IMR-90 (cell line): ENCODE measurements around the gene SCN11A.

Experiments
- BHLHE40 ChIP-seq: fragments of 150-350 bp; IDR thresholded peaks from 2 replicates; pipeline ENCODE4 v1.6.1; 2016; ENCODE audit warnings: mild to moderate bottlenecking, low read depth, low read length
- CEBPB ChIP-seq: IDR thresholded peaks from 2 replicates; pipeline ENCODE4 v1.6.1; 2012; ENCODE audit warnings: low read depth, low read length, improper control_type of control experiment
- CHD1 ChIP-seq: IDR thresholded peaks from 2 replicates; pipeline ENCODE4 v1.6.1; 2012; ENCODE audit warnings: low read depth, low read length, improper control_type of control experiment
- FOS ChIP-seq: fragments of 150-350 bp; IDR thresholded peaks from 2 replicates; pipeline ENCODE4 v1.6.1; 2016; ENCODE audit warnings: low read depth, low read length
- MAFK ChIP-seq: IDR thresholded peaks from 2 replicates; pipeline ENCODE4 v1.6.1; 2012; ENCODE audit warnings: low read depth, low read length, improper control_type of control experiment
- MAZ ChIP-seq: IDR thresholded peaks from 2 replicates; pipeline ENCODE4 v1.6.1; 2012; ENCODE audit warnings: low read depth, mild to moderate bottlenecking, low read length, improper control_type of control experiment, moderate library complexity, borderline replicate concordance
- MXI1 ChIP-seq: IDR thresholded peaks from 2 replicates; pipeline ENCODE4 v1.6.1; 2012; ENCODE audit warnings: low read depth, mild to moderate bottlenecking, low read length, moderate library complexity, borderline replicate concordance
- POLR2A ChIP-seq: IDR thresholded peaks from 2 replicates; pipeline ENCODE4 v1.6.1; 2012; ENCODE audit warnings: mild to moderate bottlenecking, low read depth, low read length
- RAD21 ChIP-seq: IDR thresholded peaks from 2 replicates; pipeline ENCODE4 v1.6.1; 2012; ENCODE audit warnings: low read length, improper control_type of control experiment
- RCOR1 ChIP-seq: IDR thresholded peaks from 2 replicates; pipeline ENCODE4 v1.6.1; 2012; ENCODE audit warnings: mild to moderate bottlenecking, low read length, improper control_type of control experiment; ENCODE audit not compliant: insufficient replicate concordance
- RFX5 ChIP-seq: IDR thresholded peaks from 2 replicates; pipeline ENCODE4 v1.8.0; 2012; ENCODE audit warnings: low read depth, mild to moderate bottlenecking, low read length, moderate library complexity
- USF2 ChIP-seq: fragments of 150-350 bp; IDR thresholded peaks from 2 replicates; pipeline ENCODE4 v1.6.1; 2017; ENCODE audit warnings: mild to moderate bottlenecking, antibody characterized with exemption, low read length, low read depth
- TF ChIP-seq, protein P1 (sequence below): conservative IDR thresholded peaks from 2 replicates; pipeline ENCODE4 v1.5.1; 2012; ENCODE audit warnings: mild to moderate bottlenecking, low read depth, low read length, improper control_type of control experiment

DNA sequence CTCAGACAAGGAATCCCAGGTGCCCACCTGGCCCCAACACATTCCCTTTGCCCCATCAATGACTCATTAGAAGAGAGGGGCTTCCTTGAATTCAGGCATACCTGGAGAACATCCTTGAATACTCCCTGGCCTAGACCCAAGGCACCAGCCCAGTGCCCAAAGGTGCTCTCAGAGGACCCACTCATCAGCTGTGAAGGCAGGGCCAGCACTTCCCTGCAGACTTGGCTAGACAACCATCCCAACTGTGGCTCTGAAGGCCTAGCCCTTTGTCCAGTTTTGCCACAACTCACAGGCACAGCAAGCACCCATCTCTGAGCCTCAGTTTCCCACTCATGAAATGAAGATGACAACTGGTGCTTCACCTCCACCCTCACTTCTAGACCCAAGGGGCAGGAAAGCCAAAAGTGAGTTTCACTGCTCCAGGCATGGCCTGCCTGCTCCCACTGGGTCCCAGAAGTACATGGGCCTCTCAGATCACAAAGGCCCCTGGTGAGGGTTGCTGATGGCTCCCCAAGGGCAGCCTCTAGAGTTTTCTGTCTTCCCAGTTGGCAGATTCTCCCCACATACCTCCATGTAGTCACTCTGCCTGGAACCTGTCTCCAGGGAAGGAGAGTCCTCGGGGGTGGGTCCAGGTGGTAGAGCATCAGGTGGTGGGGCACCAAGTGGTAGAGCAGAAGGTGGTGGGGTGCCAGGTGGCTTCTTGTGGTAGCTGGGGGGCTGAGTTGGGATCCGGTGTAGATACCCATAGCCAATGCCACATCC, 48.2 kb upstream of the SCN11A start:
- TF ChIP-seq USF2, result no peak
- TF ChIP-seq, protein P1, sequence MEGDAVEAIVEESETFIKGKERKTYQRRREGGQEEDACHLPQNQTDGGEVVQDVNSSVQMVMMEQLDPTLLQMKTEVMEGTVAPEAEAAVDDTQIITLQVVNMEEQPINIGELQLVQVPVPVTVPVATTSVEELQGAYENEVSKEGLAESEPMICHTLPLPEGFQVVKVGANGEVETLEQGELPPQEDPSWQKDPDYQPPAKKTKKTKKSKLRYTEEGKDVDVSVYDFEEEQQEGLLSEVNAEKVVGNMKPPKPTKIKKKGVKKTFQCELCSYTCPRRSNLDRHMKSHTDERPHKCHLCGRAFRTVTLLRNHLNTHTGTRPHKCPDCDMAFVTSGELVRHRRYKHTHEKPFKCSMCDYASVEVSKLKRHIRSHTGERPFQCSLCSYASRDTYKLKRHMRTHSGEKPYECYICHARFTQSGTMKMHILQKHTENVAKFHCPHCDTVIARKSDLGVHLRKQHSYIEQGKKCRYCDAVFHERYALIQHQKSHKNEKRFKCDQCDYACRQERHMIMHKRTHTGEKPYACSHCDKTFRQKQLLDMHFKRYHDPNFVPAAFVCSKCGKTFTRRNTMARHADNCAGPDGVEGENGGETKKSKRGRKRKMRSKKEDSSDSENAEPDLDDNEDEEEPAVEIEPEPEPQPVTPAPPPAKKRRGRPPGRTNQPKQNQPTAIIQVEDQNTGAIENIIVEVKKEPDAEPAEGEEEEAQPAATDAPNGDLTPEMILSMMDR, result no peak
- TF ChIP-seq POLR2A, result no peak
- TF ChIP-seq RAD21, result no peak
- no peak for TF ChIP-seq FOS
- no peak for TF ChIP-seq BHLHE40
- no peak for TF ChIP-seq CEBPB
- TF ChIP-seq MXI1, result no peak
- no peak for TF ChIP-seq CHD1
- no peak for TF ChIP-seq MAZ
- no peak for TF ChIP-seq RFX5
- no peak for TF ChIP-seq RCOR1
- TF ChIP-seq MAFK, result no peak
